Endothelial cell of umbilical vein (primary cell): ENCODE measurements around the gene HEYL. TPM values are rescaled to one million over a fixed set of nuclear protein-coding genes. Genes with fewer than 3 reads are reported as not detected.

Experiments
- BruUV-seq: library from RNA; stranded (reverse); fragments of 400-500 nt; replicated peaks from 2 replicates; lab custom pipeline; 2021; lab: Mats Ljungman, UMichigan
- CTCF ChIA-PET: fragments of 300-600, 350-600 bp; sonication (Branson Sonifier 250); formaldehyde crosslinking; loops from one replicate; lab custom pipeline; 2021; ENCODE audit warnings: antibody characterized with exemption, inconsistent platforms; lab: Charles Lee
- POLR2A ChIA-PET: fragments of 300-600, 350-600 bp; sonication (Branson Sonifier 250); formaldehyde crosslinking; loops from one replicate; lab custom pipeline; 2021; ENCODE audit warnings: antibody characterized with exemption, inconsistent platforms; lab: Charles Lee
- DNase-seq: peaks from one replicate; pipeline ENCODE4 v3.0.0-alpha.2; 2011; ENCODE audit warnings: low read depth, low spot score
- FAIRE-seq: peaks from 2 replicates; lab custom pipeline; 2011; peaks lifted over from hg19 to GRCh38; lab: Jason Lieb, UNC
- H2AFZ ChIP-seq: 2 replicates; pipeline ENCODE4 v1.6.0; 2012; ENCODE audit warnings: low read depth, low read length, control low read depth, inconsistent platforms
- H3K27ac ChIP-seq: 2 replicates; pipeline ENCODE4 v1.5.1; 2011; ENCODE audit warnings: low read depth, mild to moderate bottlenecking, control low read depth, low read length, moderate library complexity; ENCODE audit not compliant: insufficient read depth
- H3K27me3 ChIP-seq, 2 experiments: 2 replicates each; pipeline versions ENCODE4 v1.6.0 to v1.6.1; 2011; ENCODE audit warnings: low read length in 2 of 2, mixed read lengths in 1 of 2; ENCODE audit not compliant: control insufficient read depth in 2 of 2, insufficient read depth in 2 of 2
- H3K36me3 ChIP-seq, 2 experiments: 2 replicates in 1 of 2; 3 replicates in 1 of 2; pipeline ENCODE4 v1.5.1; 2011; ENCODE audit warnings: low read length in 2 of 2, mild to moderate bottlenecking in 1 of 2, moderate library complexity in 1 of 2; ENCODE audit not compliant: control insufficient read depth in 2 of 2, insufficient read depth in 2 of 2; ENCODE audit errors: extremely low read depth in 1 of 2
- H3K4me1 ChIP-seq: 3 replicates; pipeline ENCODE4 v1.5.1; 2011; ENCODE audit warnings: mild to moderate bottlenecking, low read length; ENCODE audit not compliant: control insufficient read depth, insufficient read depth; ENCODE audit errors: extremely low read depth
- H3K4me2 ChIP-seq: 2 replicates; pipeline ENCODE4 v1.6.1; 2011; ENCODE audit warnings: low read length, control low read depth, mixed read lengths; ENCODE audit not compliant: insufficient read depth
- H3K4me3 ChIP-seq, 3 experiments: fragments of 200-600 bp in 1 of 3; sonication (generic), shearing (Covaris generic) in 1 of 3; replicated peaks in 1 of 3; 2 replicates each; pipeline ENCODE4 v1.5.1; 2011 to 2016; ENCODE audit warnings: control low read depth in 3 of 3, low read length in 3 of 3, mild to moderate bottlenecking in 2 of 3, inconsistent platforms in 1 of 3, low read depth in 1 of 3, moderate library complexity in 1 of 3; ENCODE audit not compliant: insufficient read depth in 1 of 3
- H3K79me2 ChIP-seq: 2 replicates; pipeline ENCODE4 v1.6.0; 2012; ENCODE audit warnings: low read length, inconsistent platforms; ENCODE audit not compliant: control insufficient read depth, insufficient read depth
- H3K9ac ChIP-seq: replicated peaks from 2 replicates; pipeline ENCODE3; 2011; ENCODE audit warnings: low read length, control low read depth; ENCODE audit not compliant: insufficient read depth; ENCODE audit errors: extremely low read depth
- H3K9me1 ChIP-seq: replicated peaks from 3 replicates; pipeline ENCODE4 v1.6.0; 2011; ENCODE audit warnings: mild to moderate bottlenecking, low read length; ENCODE audit not compliant: control insufficient read depth, insufficient read depth; ENCODE audit errors: extremely low read depth
- H3K9me3 ChIP-seq: replicated peaks from 2 replicates; pipeline ENCODE4 v1.5.1; 2012; ENCODE audit warnings: low read length, inconsistent platforms; ENCODE audit not compliant: control insufficient read depth, insufficient read depth
- H4K20me1 ChIP-seq: replicated peaks from 2 replicates; pipeline ENCODE3; 2011; ENCODE audit warnings: mild to moderate bottlenecking, low read length; ENCODE audit not compliant: control insufficient read depth, insufficient read depth; ENCODE audit errors: extremely low read depth
- CTCF ChIP-seq, 2 donors: IDR thresholded peaks; 1 replicate in 1 of 2; 2 replicates in 1 of 2; pipeline ENCODE4 v1.5.1; 2011; ENCODE audit warnings: low read length in 2 of 2, mild to moderate bottlenecking in 2 of 2, moderate library complexity in 2 of 2, control low read depth in 1 of 2, inconsistent platforms in 1 of 2, low read depth in 1 of 2; ENCODE audit not compliant: insufficient read depth in 1 of 2; ENCODE audit errors: extremely low read depth in 1 of 2
- EZH2 ChIP-seq: IDR thresholded peaks from 2 replicates; pipeline ENCODE4 v1.6.1; 2012; ENCODE audit warnings: borderline replicate concordance, low read depth, mild to moderate bottlenecking, moderate library complexity, low read length, inconsistent platforms; ENCODE audit not compliant: severe bottlenecking
- FOS ChIP-seq: IDR thresholded peaks from 2 replicates; pipeline ENCODE4 v1.6.1; 2011; ENCODE audit warnings: mild to moderate bottlenecking, low read length, moderate library complexity, borderline replicate concordance; ENCODE audit not compliant: insufficient read depth
- GATA2 ChIP-seq: IDR thresholded peaks from 2 replicates; pipeline ENCODE4 v1.7.0; 2011; ENCODE audit warnings: low read depth, mild to moderate bottlenecking, moderate library complexity, mixed read lengths, low read length; ENCODE audit not compliant: insufficient read length, insufficient read depth
- JUN ChIP-seq: IDR thresholded peaks from 2 replicates; pipeline ENCODE4 v1.6.1; 2011; ENCODE audit warnings: borderline replicate concordance, low read depth; ENCODE audit not compliant: insufficient read length, insufficient read depth
- MAX ChIP-seq: IDR thresholded peaks from 2 replicates; pipeline ENCODE4 v1.6.1; 2011; ENCODE audit not compliant: insufficient read depth, insufficient read length
- MYC ChIP-seq: IDR thresholded peaks from one replicate; pipeline ENCODE4 v1.6.1; 2011; ENCODE audit warnings: mild to moderate bottlenecking, low read depth, low read length
- POLR2A ChIP-seq: IDR thresholded peaks from 2 replicates; pipeline ENCODE4 v1.6.1; 2012; ENCODE audit warnings: low read depth, mild to moderate bottlenecking, control low read depth, low read length
- POLR2AphosphoS5 ChIP-seq: IDR thresholded peaks from 2 replicates; pipeline ENCODE4 v1.6.1; 2012; ENCODE audit warnings: low read depth, mild to moderate bottlenecking, control low read depth, low read length, moderate library complexity; ENCODE audit not compliant: insufficient read depth
- dilution Hi-C: fragments of 300-500 bp; cut with MboI; formaldehyde crosslinking; loops from one replicate; pipeline ENCODE4 v1.15.0; 2019; ENCODE audit warnings: low sequenced_read_pairs; ENCODE audit not compliant: extremely low pct_ligation_motif_present
- intact Hi-C: fragments of 100-400 bp; cut with micrococcal nuclease; formaldehyde crosslinking; loops from one replicate; pipeline ENCODE4 v1.10.0; 2022
- polyA plus RNA-seq, 4 experiments: library from polyadenylated mRNA; depleted of rRNA in 3 of 4; stranded (reverse) in 3 of 4; unstranded in 1 of 4; fragments of >200 nt; gene quantifications; 2 replicates each; pipeline versions ENCODE4 v1.2.1 to v1.2.3, GENCODE V29; 2011 to 2012; ENCODE audit warnings: missing spikeins in 1 of 4
- total RNA-seq: library from RNA; stranded (reverse); gene quantifications from 2 replicates; pipeline ENCODE4 v1.2.3, GENCODE V29; 2021

The HEYL gene
- total and polyA plus RNA-seq, 2 donors (not counting 3 experiments of a cell fraction or from before 2014, with no cell fraction given), result not detected

GRCh38 chr1:39646232-39647081 is 7.0 kb upstream of the HEYL start:
- H3K36me3 ChIP-seq, result no peaks in the 10 kb centered on the region
- H2AFZ ChIP-seq, result no peak overlapping the region
- no peak overlapping the region for H3K27ac ChIP-seq
- H4K20me1 ChIP-seq, result no peaks in the 10 kb centered on the region
- H3K4me1 ChIP-seq, result no peaks in the 10 kb centered on the region
- no peak for DNase-seq
- no peak overlapping the region for H3K4me2 ChIP-seq
- H3K27me3 ChIP-seq, result peaks cover 14 to 24% of the 10 kb centered on the region in 2 experiments
- no TSS peak for BruUV-seq
- TF ChIP-seq POLR2AphosphoS5 (no peak), EZH2 (no peak), FOS (no peak), POLR2A (no peak), JUN (no peak), GATA2 (no peak), MAX (no peak), CTCF (IDR thresholded peaks at IDR 0.05; ENCODE audit: extremely low read depth in 1 of 2, insufficient read depth in 1 of 2, low read depth in 1 of 2, low read length in 2 of 2) (no peak), MYC (no peak)
- no peak overlapping the region for H3K4me3 ChIP-seq
- ChIA-PET CTCF (interaction anchor here (1.2 to 5.2 kb wide), 5 partner anchors 11 to 50 kb away, joined by 3 to 64 read pairs (median 3); no protein-coding TSS in a partner anchor), POLR2A (no interaction called here)
- H3K9ac ChIP-seq, result no peak overlapping the region
- FAIRE-seq, result no peak
- dilution Hi-C loops, result no loop called here
- no peaks in the 10 kb centered on the region for H3K9me3 ChIP-seq
- intact Hi-C loops, result no loop called here
- H3K9me1 ChIP-seq, result no peaks in the 10 kb centered on the region
- no peaks in the 10 kb centered on the region for H3K79me2 ChIP-seq
